Inflammatory macrophage treated with lipopolysaccharide for 4 hours (primary cell): ENCODE data around the gene PRAC1.
"Not testable (repeated sequence)": the region's sequence is repeated elsewhere in the genome, so short reads cannot be mapped to it uniquely, and the experiment has no call there.

Experiments used
- DNase-seq: peaks from one replicate; pipeline ENCODE4 v3.0.0-alpha.2; 2020

PRAC1 gene

GRCh38 chr17:48725288-48726064 lies 3.2 kb upstream of the PRAC1 start:
- no peak for DNase-seq

GRCh38 chr17:48725004-48725287 lies 2.6 kb upstream of the PRAC1 start:
- no peak for DNase-seq

GRCh38 chr17:48724251-48725003 lies 2.1 kb upstream of the PRAC1 start:
- peak; percentile 79 for DNase-seq

GRCh38 chr17:48723423-48724250 lies 1.3 kb upstream of the PRAC1 start:
- DNase-seq, result no peak

GRCh38 chr17:48722915-48723422 lies 651 bp upstream of the PRAC1 start, which contains the start of gene PRAC2:
Gene PRAC2 (plus strand): TSS chr17:48723185. CDS start chr17:48724411, 1,226 bp downstream.
- DNase-seq, result no peak

- DNase-seq, result no peak
Observed at GRCh38 chr17:48721009-48721402, 1.3 kb downstream of the PRAC1 start.

- no peak for DNase-seq
Observed at GRCh38 chr17:48720266-48721008, 1.9 kb downstream of the PRAC1 start.

- DNase-seq, result no peak
Observed at GRCh38 chr17:48719642-48720265, 2.6 kb downstream of the PRAC1 start.

- DNase-seq, result no peak
Observed at GRCh38 chr17:48718761-48719641, 3.3 kb downstream of the PRAC1 start.

GRCh38 chr17:48718227-48718760 lies 4.0 kb downstream of the PRAC1 start:
- no peak for DNase-seq

GRCh38 chr17:48717367-48718226 lies 4.7 kb downstream of the PRAC1 start:
- no peak for DNase-seq

- not testable (repeated sequence) for DNase-seq
Observed at GRCh38 chr17:48716549-48716948, 5.8 kb downstream of the PRAC1 start.

GRCh38 chr17:48715496-48716399 lies 6.6 kb downstream of the PRAC1 start:
- no peak for DNase-seq

- DNase-seq, result no peak
Observed at GRCh38 chr17:48711128-48711527, 11.2 kb downstream of the PRAC1 start.

GRCh38 chr17:48704361-48705248 lies 17.7 kb downstream of the PRAC1 start:
- DNase-seq, result no peak

GRCh38 chr17:48701864-48702532 lies 20.3 kb downstream of the PRAC1 start:
- no peak for DNase-seq

GRCh38 chr17:48693178-48693577 lies 29.1 kb downstream of the PRAC1 start:
- DNase-seq, result no peak
